ENCODE results near the gene PIGH.
"Not testable (repeated sequence)": the region's sequence is repeated elsewhere in the genome, so short reads cannot be mapped to it uniquely, and the experiment has no call there.

PIGH gene, protein sequence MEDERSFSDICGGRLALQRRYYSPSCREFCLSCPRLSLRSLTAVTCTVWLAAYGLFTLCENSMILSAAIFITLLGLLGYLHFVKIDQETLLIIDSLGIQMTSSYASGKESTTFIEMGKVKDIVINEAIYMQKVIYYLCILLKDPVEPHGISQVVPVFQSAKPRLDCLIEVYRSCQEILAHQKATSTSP

DNA sequence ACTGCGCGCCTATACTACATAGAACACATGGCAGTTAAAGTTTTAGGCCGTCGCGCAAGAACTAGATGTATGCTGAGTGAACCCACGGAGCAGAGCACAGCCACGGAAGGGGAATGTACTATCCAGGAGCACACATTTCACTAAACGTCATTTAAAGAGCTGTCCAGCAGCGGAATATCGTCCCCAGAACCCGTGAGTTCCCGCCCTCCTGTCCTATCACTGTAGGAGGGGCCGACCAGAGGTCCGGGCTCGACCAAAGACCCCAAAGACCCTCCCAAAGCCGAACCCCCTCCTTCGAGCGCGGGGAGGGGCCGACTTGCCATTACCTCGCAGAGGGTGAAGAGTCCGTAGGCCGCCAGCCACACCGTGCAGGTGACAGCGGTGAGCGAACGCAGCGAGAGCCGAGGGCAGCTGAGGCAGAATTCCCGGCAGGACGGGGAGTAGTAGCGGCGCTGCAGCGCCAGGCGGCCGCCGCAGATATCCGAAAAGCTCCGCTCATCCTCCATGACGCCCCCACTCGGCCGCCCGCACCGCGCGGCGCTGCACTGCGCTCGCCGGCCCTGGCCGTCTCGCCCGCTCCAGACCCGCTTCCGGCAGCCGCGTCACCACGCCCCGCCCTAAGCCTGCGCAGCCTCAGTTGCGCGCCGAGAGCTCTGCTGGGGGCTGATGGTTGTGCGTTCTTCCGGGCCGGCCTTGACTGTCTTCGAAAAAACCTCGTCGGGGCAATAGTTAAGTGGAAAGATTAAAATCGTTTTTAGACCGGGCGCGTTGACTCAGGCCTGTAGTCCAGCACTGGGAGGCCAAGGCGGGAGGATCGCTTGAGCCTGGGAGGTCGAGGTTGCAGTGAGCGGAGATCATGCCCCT, at the start of gene PIGH:
TSS of gene PIGH (minus strand) at position 571 of the 864 bp plus-strand sequence. CDS start at position 506, 65 bp downstream.
- in situ Hi-C loops (cut with MboI; ENCODE audit: low sequenced_read_pairs) = no loop called here

DNA sequence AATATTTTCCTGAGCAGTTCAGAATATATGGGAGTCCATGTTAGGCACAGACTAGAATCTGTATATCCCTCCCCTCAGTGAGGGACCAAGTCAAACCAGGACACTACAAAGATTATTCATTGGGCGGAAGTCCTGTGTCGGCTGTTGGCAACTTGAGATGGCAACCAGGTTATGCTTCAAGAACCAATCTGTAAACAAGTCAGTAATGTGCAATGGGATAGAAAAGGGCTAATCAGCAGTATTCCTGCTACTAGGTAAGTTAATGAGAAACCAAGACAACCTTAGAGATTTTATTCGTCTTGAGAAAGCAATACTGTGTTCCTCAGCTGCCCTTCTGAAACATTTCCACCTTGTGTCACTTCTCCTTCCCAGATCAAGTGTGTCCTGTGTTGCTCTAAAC, 46.1 kb upstream of the PIGH start:
- in situ Hi-C loops (cut with MboI; ENCODE audit: low sequenced_read_pairs) = no loop called here

DNA sequence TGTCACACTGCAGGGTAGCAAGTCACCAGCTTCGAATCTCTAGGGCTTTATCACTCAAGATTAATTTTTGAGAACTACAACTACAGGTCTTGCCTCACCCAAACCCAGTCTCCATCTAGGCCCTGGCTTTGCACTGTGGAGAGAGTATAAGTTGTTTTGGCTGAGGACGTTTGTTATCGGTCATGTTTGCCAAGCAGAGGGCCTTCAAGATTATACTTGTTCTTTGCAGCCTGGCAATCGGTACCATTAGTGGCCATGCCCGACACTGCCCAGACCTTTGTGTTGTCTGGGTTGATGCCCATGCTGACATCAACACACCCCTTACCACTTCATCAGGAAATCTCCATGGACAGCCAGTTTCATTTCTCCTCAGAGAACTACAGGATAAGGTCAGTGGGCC, 45.3 kb upstream of the PIGH start:
- in situ Hi-C loops (cut with MboI; ENCODE audit: low sequenced_read_pairs) = no loop called here

DNA sequence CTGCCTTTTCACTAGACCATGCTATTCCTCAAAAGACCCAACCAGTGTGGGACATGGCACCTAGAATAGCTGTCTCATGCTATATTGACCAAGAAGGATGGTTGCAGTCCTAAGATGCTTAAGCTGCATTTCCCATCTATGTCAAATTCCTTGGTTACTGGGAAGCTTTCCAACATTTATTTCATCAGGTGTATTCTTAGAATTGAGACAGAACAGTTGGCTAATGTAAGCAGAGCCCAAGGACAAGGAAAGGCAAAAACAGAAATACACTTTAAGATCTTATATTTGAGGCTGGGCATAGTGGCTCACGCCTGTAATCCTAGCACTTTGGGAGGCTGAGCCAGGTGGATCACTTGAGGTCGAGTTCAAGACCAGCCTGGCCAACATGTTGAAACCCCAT, 44.4 kb upstream of the PIGH start:
- in situ Hi-C loops (cut with MboI; ENCODE audit: low sequenced_read_pairs) = no loop called here

DNA sequence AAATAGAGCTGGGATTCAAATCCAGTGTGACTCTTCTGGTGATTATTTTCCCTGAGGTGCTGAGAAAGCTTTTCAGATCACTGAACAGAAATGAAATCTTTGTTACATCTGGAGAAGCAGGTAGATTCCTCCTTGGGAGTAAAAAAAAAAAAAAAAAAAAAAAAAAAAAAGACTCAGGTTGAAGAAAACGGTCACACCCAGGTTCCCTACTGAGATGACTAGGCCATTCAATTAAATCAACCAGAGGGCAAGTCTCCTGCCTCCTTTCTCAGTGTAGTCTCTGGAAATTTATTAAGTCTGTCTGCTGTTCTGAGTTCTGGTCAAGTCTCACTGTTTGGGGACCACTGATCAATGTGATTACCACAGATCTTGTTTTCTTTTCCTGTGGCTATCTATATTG, 43.6 kb upstream of the PIGH start:
- in situ Hi-C loops (cut with MboI; ENCODE audit: low sequenced_read_pairs) = no loop called here

DNA sequence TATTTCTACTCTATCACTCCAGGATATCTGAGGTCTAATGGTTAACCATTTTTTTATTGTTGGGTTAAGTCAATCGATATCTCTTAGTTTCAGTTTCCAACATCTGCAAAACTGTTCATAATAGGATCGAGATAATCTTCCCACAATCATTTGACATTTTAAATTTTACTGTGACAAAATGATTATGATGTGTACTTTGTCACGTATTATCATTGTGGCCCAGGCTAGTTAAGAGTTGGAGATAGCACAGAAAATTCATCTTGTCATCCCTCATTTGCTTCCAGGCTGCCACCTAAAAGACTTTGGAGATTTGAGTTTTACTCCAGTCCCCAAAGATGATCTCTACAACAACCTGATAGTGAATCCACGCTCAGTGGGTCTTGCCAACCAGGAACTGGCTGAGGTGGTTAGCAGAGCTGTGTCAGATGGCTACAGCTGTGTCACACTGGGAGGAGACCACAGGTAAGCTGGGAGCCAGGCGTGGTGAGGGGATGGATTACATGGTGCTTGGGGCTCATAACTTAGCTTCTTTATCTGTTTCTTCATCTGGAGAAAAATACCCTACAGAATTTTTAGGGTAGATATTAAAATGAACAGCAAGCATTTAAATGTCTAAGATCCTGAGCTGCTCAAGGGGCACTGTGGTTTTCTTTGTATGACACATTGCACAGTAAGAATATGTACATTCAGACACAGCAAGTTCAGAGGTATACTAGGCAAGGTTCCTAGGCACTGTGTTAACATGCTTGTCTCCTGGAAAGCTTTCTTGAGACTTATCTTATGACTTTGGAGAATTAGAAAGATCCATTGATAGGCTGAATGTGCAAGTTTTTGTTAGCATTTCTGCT, 42.1 kb upstream of the PIGH start:
- in situ Hi-C loops (cut with MboI; ENCODE audit: low sequenced_read_pairs) = no loop called here

DNA sequence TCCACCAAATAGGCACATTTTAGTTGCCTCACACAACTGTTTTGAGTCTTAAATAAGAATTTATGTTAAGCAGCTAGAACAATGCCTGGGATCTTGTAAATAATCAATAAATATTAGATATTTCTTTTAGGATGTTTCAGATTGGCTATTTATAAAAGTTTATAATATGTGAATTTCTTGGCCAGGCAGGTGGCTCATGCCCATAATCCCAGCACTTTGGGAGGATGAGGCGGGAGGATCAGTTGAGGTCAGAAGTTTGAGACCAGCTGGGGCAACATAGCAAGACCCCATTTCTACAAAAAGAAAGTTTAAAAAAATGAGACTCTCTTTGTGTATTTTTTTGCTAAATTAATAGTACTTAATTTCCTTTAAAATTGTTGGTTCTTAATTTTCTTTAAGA, 41.4 kb upstream of the PIGH start:
- in situ Hi-C loops (cut with MboI; ENCODE audit: low sequenced_read_pairs) = no loop called here

DNA sequence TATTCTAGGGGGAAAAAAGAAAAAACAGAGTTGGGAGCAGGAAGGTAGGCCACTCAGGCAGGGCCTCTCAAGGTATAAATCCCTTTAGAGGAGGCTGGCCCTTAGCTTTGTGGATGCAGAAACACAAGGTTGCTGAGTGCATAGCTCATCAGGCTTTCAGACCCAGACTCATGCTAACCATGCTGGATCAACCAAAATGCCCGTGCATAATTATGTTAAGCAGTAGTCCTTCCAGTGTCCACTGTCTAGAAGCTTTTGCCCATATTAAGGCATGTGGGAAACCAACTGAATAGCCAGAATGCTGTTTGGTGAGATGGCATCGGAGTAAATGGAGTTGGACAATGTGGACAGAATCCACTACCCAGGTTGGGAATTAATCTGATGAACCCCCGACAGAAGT, 38.6 kb upstream of the PIGH start:
- in situ Hi-C loops (cut with MboI; ENCODE audit: low sequenced_read_pairs) = no loop called here

DNA sequence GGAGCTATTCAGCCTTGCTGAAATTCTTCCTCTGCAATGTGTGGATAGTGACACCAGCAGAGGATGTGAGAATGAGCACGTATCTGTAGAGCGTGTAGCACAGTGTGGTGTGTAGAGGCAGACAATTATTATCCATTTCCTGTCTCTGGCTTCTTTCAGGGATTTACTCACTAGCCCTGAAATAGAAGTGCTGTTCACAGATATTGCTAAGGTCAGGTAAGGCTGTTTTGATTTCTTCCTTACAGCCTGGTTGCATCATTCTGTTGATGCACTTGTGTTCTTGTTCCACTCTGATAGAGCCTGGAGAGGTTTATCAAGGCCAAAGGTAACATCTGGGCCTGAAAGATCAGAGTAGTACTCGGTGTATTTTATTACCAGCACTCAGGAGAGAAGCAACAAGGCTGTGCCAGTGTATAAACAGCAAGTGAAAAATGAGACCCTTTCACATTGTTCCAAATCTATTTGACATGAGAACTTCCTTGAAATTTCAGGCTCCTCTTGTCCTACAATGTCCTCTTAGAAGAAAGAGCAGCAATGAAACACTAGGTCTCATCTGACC, 36.4 kb upstream of the PIGH start:
- in situ Hi-C loops (cut with MboI; ENCODE audit: low sequenced_read_pairs) = no loop called here

DNA sequence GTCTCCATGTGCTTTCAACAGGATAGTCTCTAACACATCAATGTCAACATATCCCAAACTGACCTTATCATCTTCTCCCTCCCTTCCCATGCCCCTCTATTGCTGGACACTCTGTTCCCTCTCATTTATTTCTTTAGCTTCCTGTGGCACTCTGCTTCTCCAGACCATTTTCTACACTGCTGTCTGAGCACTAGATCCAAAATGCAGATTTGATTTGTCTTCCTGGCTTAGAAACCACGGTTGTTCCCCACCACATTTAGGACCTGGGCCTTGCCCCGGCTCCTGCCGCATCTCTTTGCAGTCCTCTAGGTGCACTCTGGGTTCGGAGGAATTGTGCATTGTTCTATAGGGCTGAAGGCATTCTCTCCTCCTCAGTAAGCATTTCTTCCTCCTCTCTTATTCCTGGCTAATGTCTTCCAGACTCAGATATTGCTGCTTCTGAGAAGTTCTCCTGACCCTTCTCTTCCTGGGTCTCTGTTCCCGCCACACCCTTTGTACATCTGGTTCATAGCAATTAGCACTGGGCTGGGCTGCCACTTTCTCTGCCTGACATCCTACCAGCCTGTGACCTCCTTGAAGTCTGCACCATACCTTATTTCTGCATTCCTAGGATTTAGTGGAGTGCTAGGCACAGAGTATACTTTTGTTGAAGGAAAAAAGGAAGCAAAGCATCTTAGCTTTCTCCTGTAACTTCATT, 33.5 kb upstream of the PIGH start:
- in situ Hi-C loops (cut with MboI; ENCODE audit: low sequenced_read_pairs) = no loop called here

DNA sequence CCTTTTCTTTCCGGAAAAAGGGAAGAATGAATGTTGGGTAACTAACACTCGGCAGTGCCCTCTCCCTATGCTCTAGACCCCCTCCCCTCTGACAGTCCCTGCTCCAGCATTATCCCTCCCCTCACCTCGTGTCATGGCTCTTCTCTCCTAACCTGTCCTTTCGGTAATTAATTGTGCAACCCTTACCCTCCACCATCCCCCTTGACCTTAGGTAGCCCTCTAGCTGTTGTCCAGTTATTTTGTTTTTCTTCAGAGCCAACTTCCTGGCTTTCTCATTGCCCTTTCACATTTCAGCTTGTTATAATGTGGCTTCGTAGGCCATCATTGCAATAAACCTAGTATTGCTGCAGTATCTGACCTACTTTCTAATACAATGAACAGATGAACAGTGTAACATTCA, 30.9 kb upstream of the PIGH start:
- in situ Hi-C loops (cut with MboI; ENCODE audit: low sequenced_read_pairs) = no loop called here

DNA sequence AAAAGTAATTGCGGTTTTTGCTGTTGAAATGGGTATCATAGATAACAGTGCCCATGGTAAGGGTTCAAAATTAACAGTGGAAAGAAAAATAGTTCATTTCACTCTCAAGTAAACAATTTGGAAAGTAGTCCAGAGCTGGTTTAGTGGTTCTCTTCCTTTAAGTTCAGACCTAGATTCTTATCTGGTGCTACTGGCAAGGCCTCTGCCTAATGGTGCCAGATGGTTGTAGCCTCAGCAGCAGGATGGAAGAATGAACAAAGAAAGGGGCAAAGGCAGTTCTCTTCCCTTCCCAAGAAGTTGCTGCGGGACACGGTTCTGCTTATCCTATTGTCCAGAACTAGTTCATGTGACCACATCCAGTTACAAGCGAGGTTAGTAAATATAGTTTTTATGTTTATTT, 30.1 kb upstream of the PIGH start:
- in situ Hi-C loops (cut with MboI; ENCODE audit: low sequenced_read_pairs) = no loop called here

DNA sequence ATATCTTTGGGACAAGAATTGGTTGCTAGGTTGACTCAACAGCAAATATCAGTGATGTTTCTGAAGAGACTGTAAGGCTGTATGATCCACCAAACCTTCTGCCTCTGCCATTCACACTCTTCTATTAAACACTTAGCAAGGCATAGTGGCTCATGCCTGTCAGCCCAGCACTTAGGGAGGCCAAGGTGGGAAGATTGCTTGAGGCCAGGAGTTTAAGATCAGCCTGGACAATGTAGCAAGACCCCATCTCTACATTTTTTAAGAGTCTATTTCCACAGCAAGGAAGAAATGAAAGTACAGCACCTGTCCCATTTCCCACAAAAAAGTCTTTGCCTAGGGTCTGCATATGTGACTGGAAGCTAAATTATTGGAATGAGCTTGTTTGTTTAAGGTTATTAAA, 27.5 kb upstream of the PIGH start:
- in situ Hi-C loops (cut with MboI; ENCODE audit: low sequenced_read_pairs) = no loop called here

DNA sequence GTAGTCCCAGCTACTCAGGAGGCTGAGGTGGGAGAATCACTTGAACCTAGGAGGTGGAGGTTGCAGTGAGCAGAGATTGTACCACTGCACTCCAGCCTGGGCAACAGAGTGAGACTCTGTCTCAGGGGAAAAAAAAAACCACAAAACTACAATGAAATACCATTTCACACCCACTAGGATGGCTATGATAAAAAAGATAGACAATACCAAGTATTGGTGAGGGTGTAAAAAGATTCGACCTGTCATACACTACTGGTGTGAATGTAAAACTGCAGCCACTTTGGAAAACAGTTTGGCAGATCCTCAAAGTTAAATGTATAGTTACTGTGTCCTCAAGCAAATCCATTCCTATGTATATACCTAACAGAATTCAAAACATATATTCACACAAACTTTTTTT, 26.1 kb upstream of the PIGH start:
- in situ Hi-C loops (cut with MboI; ENCODE audit: low sequenced_read_pairs) = not testable (repeated sequence)

DNA sequence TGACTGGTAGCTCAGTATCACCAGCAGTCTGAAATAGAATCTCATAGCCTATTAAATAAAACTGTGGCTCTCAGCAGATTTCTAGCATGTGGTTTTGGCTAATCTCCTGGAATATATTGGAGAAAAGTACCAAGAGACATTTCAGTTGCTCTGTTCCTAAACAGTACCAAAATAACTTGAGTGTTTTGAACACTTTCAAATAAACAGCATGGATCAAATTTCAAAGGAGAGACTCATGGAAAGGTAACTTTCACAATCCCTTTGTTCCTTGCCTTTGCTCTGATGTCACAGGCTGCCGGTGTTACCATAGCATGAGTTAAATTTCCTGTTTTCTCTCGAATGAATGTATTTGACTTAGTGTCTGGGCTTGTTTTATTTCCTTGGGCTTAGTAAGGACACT, 23.0 kb upstream of the PIGH start:
- in situ Hi-C loops (cut with MboI; ENCODE audit: low sequenced_read_pairs) = no loop called here

DNA sequence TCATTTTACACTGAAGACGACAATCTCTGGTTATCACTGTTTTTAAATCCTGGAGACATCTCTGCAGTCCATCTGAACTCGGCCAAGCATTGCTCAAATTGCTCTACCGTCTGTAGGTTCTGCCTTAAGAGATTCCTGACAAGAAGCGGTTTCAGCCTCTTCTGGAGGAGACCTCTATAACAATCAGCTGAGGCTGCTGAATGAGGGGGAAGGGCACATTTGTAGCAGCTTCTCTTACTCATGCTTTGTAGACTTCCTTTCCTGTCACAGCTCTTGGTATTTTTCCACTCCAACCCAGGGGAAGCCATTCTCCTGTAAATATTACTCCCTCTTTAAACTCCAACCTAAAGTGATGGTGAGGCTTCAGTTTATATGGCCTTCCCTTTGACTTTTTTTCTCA, 22.6 kb upstream of the PIGH start:
- in situ Hi-C loops (cut with MboI; ENCODE audit: low sequenced_read_pairs) = no loop called here

DNA sequence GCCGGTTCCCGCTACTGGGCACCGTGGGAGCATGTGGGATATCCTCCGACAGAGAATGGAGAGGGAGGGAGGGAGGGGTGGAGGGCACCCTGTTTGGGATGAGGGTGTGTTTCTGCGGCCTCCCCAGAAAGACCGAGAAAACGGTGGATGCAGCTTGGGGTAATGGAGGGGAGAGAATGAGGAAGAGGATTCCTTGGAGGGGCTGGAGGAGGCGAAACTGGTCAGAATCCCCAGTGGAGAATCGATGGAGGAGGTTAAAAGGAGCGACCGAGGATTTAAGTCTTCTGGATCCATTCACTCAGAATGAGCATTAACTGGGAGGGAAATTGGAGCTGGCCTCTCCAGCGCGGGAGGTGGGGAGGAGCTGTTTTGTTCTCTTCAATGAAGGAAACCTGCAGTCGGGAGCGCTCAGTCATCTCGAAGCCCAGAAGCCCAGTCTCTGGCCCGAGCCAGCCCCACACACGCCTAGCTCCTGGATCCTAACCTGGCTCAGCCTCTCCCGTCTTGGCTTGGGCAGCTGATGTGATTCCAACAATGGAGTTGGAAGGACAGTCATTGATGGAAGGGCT, 20.2 kb upstream of the PIGH start:
- in situ Hi-C loops (cut with MboI; ENCODE audit: low sequenced_read_pairs) = no loop called here

DNA sequence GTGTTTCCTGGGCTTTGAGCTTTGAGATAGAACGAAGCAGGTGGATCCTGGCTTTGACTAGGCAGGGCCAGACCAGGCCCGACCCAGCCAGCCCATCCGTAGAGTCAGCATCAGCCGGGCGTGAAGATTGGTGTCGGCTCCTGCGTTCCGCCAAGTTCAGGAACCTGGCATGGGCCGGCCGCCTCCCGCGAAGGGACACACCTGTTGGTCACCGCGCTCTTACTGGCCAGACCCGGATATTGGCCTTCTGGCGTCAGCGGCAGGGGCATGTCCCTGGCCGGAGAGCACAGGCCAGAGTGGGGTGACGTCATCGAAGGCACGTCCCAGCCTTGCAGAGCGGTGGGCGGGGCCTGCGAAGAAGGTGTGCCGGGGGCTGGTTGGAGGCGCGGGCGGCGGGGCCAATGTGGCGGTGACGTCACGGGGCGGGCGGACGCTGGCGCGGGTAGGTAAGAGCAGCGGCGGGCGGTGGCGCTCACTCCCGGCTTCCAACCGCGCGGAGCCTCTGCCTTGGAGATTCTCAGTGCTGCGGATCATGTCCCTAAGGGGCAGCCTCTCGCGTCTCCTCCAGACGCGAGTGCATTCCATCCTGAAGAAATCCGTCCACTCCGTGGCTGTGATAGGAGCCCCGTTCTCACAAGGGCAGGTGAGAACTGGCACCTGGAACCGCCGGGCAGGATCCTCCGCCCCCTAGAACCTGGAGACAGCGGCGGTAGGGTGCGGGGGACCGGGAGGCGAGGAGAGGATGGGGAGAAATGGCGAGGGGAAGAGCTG, 19.6 kb upstream of the PIGH start, which contains the start of gene ARG2:
TSS of gene ARG2 (plus strand) at position 475 of the 771 bp plus-strand sequence. CDS start at position 533, 58 bp downstream.
- in situ Hi-C loops (cut with MboI; ENCODE audit: low sequenced_read_pairs) = no loop called here

DNA sequence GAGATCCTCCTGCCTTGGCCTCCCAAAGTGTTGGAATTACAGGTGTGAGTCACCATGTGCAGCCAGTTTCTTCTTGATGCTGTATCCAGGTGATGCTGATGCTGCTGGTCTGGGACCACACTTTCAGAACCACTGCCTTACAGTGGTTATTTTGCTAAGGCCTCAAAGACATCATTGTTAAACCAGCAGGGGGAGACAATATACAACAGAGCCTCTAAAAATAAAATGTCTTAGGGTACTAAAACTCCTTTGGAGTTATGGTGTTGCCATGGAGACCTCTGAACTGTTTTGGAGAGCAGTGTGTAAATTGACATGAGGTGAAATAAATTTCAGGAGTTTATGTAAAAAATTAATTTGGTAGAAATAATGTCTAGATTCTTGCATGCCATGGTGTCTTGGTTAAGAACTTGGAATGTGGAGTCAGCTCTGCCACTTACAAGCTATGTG, 18.6 kb upstream of the PIGH start:
- in situ Hi-C loops (cut with MboI; ENCODE audit: low sequenced_read_pairs) = no loop called here
